C4-2B (cell line): ENCODE results near the gene RAB17.

ENCODE experiments used
- H3K27ac ChIP-seq: fragments of 450-650 bp; 2 replicates; pipeline ENCODE4 v1.5.1; 2017
- ZFX ChIP-seq: fragments of 450-650 bp; IDR thresholded peaks from 2 replicates; pipeline ENCODE4 v1.6.1; 2017
- TF ChIP-seq, protein P1 (sequence below): fragments of 450-650 bp; conservative IDR thresholded peaks from 2 replicates; pipeline ENCODE4 v1.5.1; 2017; ENCODE audit warnings: mild to moderate bottlenecking

RAB17 gene

DNA sequence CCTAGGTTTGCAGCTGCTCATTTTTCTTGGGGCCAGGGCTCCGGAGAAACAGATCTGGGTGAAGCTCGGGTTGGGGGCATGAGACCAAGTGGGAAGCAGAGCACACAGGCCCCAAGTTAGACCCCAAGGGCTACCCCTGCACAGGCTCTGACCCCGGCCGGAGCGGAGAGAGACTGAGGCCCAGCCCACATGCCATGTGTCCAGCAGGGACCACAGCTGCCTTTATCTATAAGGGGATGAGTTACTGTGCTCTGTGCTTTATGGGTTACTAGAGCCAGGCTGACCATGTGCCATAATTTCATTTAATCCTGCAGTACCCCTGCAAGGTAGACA is 54.5 kb downstream of the RAB17 start:
- TF ChIP-seq, protein P1, sequence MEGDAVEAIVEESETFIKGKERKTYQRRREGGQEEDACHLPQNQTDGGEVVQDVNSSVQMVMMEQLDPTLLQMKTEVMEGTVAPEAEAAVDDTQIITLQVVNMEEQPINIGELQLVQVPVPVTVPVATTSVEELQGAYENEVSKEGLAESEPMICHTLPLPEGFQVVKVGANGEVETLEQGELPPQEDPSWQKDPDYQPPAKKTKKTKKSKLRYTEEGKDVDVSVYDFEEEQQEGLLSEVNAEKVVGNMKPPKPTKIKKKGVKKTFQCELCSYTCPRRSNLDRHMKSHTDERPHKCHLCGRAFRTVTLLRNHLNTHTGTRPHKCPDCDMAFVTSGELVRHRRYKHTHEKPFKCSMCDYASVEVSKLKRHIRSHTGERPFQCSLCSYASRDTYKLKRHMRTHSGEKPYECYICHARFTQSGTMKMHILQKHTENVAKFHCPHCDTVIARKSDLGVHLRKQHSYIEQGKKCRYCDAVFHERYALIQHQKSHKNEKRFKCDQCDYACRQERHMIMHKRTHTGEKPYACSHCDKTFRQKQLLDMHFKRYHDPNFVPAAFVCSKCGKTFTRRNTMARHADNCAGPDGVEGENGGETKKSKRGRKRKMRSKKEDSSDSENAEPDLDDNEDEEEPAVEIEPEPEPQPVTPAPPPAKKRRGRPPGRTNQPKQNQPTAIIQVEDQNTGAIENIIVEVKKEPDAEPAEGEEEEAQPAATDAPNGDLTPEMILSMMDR: no peak
- TF ChIP-seq ZFX: no peak
- H3K27ac ChIP-seq: no peak overlapping the region

DNA sequence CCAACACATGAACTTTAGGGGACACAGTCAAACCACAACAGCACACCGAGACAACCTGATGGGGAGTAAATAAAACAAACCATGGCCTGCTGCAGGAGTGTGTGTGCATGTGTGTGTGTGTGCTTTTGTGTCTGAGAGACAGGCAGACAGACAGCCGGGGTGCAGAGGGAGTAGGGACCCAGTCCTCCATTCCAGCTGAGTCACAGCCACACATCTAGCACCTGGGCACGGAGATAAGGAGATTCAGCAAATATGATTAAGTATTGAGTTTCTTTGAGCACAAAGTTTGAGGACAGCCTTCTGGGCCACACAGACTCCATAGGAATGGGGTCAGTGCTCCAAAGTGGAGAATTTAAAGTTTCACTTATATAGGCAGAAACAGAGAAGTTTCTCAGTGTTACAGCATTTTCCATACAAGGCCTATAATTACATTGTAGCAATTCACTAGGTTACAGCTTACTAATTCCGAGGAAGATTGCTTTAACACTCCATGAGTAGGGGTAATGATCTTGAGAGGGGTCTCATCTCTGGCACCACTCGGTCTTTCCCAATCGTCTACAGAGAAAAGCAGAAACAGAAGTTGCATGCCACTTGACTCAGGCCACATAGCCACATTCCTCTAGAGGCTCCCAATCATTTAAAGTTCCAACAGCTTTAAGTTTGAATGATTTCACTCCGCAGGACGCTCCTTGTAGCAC is 55.0 kb downstream of the RAB17 start:
- TF ChIP-seq, protein P1: no peak
- TF ChIP-seq ZFX: no peak
- no peak overlapping the region; the same call in 1 of the 2 replicates for H3K27ac ChIP-seq

DNA sequence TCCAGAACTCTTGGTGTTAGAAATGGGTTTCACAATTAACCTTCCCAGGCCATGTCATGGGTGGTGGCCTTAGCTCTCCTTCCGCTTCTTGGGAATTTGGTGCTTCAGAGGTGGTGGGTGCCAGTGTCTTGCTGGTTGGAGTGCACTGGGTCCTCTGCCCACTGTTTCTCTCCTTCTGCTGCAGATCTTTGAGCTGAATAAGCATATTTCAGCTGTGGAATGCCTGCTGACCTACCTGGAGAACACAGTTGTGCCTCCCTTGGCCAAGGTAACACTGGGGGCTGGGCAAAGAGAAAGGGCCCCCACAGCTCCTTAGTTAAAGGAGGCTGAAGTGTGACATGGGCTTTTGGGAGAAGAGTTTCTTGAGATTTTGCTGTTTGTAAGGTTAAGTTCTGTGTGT is 56.2 kb downstream of the RAB17 start:
- TF ChIP-seq ZFX: no peak
- TF ChIP-seq, protein P1: no peak
- no peak overlapping the region for H3K27ac ChIP-seq

DNA sequence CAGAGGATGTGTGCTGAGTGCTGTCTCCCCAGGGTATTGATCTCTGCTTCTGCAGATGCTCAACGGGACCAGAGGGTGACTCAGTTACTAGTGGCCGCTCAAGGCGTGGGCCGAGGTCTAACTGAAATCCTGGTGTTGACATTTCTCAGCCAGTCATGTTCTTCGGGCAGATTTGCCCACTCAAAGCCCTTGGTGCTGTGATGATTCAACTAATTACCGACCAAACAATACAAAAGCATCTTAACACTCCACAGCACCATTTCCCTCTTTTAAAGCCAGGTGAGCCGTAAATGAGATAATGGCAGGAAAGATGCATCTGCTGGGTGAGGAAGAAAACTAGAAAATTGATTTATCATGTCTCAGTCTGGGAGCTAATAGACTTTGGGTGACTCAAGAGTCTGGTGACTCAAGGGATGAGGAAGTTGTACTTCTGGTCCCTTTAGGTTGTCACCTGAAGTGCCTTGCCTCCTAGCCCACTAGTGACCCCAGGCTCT is 56.8 kb downstream of the RAB17 start:
- H3K27ac ChIP-seq: no peak overlapping the region
- TF ChIP-seq ZFX: no peak

DNA sequence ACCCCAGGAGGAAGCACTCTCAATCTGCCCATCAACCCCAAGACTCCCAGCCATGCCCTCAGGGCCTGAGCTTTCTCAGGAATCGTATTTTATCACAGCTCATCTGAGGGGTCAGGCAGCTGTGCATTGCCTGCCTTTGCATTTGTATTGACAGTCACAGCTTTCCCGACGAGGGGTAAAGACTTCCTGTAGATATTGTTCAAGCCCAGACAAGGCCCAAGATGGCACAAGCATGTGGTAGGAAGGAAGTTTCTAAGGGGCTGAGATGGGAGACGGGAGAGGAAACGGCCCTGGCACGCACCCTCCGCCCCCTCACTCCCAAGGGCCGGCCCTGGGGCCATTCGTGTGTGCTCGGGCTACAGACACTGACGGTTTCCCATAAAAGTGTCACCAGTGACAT is 58.4 kb downstream of the RAB17 start:
- H3K27ac ChIP-seq: no peak overlapping the region
- TF ChIP-seq, protein P1: no peak
- TF ChIP-seq ZFX: no peak

DNA sequence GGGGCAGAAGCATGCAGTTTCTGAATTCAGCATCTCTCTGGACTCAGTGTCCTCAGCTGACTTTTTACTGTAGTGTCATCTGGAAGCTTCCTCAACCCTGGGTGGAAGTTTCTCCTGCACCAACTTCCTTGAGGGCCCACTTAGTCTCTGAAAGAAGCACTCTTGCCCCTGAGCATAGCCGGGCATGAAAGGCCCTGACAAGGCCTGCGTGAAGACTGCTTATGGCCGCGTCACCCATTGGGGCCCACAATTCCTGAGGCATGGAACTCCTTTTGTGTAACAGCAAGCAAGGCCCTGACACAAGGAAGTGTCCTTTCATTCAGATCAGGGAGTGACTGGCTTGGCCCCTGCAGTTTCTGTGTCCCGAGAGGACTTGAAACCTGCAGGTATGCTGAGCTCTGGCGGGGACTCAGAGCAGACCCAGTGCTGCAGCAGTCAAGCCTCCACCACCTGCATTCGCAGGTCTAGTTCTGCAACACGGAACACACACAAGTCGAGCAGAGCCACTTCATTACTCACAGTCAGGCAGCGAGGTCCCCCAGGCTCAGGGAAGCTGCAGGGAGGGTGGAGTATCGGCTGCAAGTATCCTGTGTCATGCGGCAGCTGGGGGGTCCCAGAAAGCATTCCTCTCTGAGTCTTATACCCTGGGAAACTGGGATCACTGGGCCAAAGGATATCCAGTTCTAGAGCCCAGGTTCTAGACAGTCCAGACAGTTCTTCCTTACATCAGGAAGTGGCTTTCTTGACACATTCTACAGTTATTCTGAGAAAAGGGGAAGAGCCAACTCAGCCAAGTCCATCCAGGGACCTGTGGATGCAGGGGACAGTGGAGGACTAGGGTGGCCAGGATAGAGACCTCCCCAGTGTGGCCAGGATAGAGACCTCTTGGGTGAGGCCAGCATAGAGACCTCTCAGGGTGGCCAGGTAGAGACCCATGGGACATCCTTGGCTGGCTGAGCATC is 59.8 kb downstream of the RAB17 start:
- no peak overlapping the region for H3K27ac ChIP-seq

DNA sequence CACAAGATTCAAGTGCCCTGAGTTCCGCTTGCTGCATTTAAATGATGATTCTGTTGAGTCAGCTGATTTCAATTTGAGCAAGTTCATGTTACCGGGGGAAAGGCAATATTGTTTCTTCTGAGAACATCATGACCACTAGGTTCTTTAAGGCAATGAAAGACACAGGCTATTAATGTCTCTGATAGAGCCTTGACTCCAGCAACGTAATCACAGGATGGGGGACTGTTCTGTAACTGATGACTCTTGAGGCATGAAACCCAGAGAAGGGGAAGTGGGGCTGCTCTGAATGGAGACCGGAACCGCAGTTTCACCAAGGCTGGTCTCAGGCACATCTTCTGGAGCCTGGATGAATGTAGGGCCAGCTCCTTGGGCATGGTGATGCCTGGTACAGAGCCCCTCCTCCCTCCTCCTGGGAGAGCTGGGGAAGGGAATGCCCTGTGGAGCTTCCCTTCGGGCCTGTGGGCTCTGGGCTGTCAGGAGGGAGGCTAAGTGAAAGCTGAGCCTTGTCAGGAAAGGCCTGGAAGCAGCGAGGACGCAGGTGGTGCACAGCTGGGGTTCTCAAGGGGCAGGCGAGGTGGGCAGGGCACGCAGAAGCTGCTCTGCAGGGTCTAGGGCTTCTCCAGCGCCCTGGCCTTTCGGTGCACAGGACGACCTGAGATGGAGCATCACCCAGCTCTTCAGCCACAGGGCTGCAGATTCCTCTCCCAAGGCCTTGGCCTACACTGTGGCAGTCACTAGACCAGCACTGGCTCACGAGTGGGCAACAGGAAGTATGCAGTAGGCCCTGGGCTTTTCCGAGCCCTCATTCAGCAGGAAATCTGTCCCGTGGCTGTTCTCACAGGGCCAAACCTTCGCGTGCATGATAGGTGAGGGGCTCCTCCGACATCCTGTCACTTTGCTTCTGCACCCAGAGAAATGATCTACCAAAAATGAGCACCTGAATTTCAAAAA is 60.8 kb downstream of the RAB17 start:
- H3K27ac ChIP-seq: no peak overlapping the region
- TF ChIP-seq, protein P1: no peak
- 0 out of 2 replicates have a peak, but pooled peaks have one; percentile 8 for TF ChIP-seq ZFX

More for the DNA sequence above, 59.8 kb downstream of the RAB17 start:
- no peak for TF ChIP-seq ZFX
- TF ChIP-seq, protein P1: no peak
